Endodermal cell (in vitro differentiated cells): ENCODE results near the gene CDKN1A. TPM values are rescaled to one million over a fixed set of nuclear protein-coding genes. Genes with fewer than 3 reads are reported as not detected.
A peak's percentile ranks its signal among the peaks of the same experiment; 100 is the strongest.

Experiments
- DNase-seq: peaks from one replicate; pipeline ENCODE4 v3.0.0-alpha.2; 2017
- H3K27ac ChIP-seq: 2 replicates; pipeline ENCODE4 v1.5.1; 2013; ENCODE audit warnings: mild to moderate bottlenecking, low read depth, low read length, moderate library complexity
- H3K27me3 ChIP-seq: 2 replicates; pipeline ENCODE4 v1.6.1; 2013; ENCODE audit warnings: mild to moderate bottlenecking, low read length, moderate library complexity; ENCODE audit not compliant: insufficient read depth, control insufficient read depth, poor library complexity, severe bottlenecking
- H3K36me3 ChIP-seq: 2 replicates; pipeline ENCODE4 v1.7.0; 2013; ENCODE audit warnings: mild to moderate bottlenecking, low read length, moderate library complexity; ENCODE audit not compliant: control insufficient read depth, insufficient read depth
- H3K4me1 ChIP-seq: one replicate; pipeline ENCODE4 v1.7.0; 2013; ENCODE audit warnings: low read length; ENCODE audit not compliant: control insufficient read depth, insufficient read depth
- H3K4me3 ChIP-seq: 2 replicates; pipeline ENCODE4 v1.5.1; 2013; ENCODE audit warnings: mild to moderate bottlenecking, low read length, moderate library complexity
- H3K9ac ChIP-seq: 2 replicates; pipeline ENCODE4 v1.6.1; 2013; ENCODE audit warnings: mild to moderate bottlenecking, low read length, moderate library complexity; ENCODE audit not compliant: poor library complexity, severe bottlenecking; ENCODE audit errors: extremely low read depth
- H3K9me3 ChIP-seq: 2 replicates; pipeline ENCODE4 v1.6.1; 2013; ENCODE audit warnings: mild to moderate bottlenecking, low read length, moderate library complexity; ENCODE audit not compliant: control insufficient read depth
- H3K27ac Mint-ChIP-seq: 2 replicates; pipeline ENCODE4 v1.8.0; 2020; ENCODE audit warnings: mixed read lengths
- H3K27me3 Mint-ChIP-seq: 2 replicates; pipeline ENCODE4 v1.8.0; 2021; ENCODE audit warnings: mild to moderate bottlenecking, mixed read lengths; ENCODE audit not compliant: insufficient read depth
- H3K36me3 Mint-ChIP-seq: 2 replicates; pipeline ENCODE4 v1.8.0; 2020; ENCODE audit warnings: low read depth, mixed read lengths
- H3K4me1 Mint-ChIP-seq: 2 replicates; pipeline ENCODE4 v1.8.0; 2020; ENCODE audit warnings: mixed read lengths
- H3K4me3 Mint-ChIP-seq: 2 replicates; pipeline ENCODE4 v1.8.0; 2020; ENCODE audit warnings: mild to moderate bottlenecking, moderate library complexity, mixed read lengths
- H3K9me3 Mint-ChIP-seq: 2 replicates; pipeline ENCODE4 v1.8.0; 2020; ENCODE audit warnings: mild to moderate bottlenecking, mixed read lengths
- CTCF ChIP-seq: fragments of 200-600 bp; sonication (generic); conservative IDR thresholded peaks from 2 replicates; pipeline ENCODE4 v1.5.0; 2021; ENCODE audit warnings: antibody characterized with exemption, mild to moderate bottlenecking
- WGBS, 2 experiments: methylation state at CpG; one replicate each; pipeline versions ENCODE4 v1.1.5 to v1.1.7; 2013; ENCODE audit warnings: missing lambda C conversion rate in 2 of 2, mixed read lengths in 1 of 2; ENCODE audit not compliant: insufficient coverage in 1 of 2, insufficient read length in 1 of 2; 5-methylcytosine and 5-hydroxymethylcytosine counted together
- long read RNA-seq, 4 experiments: library from polyadenylated mRNA in 2 of 4; library from RNA in 1 of 4; library from capped mRNA in 1 of 4; stranded (forward) in 3 of 4; unstranded in 1 of 4; transcript quantifications; one replicate each; pipeline ENCODE4 v2.0.0, GENCODE V29; 2020 to 2021; ENCODE audit warnings: inconsistent platforms in 1 of 4
- polyA plus RNA-seq, 2 experiments: library from polyadenylated mRNA; stranded (reverse); fragments of 50-300 nt; gene quantifications; one replicate each; pipeline ENCODE4 v1.2.3, GENCODE V29; 2013
- total RNA-seq, 2 donors: library from RNA; stranded (reverse); fragmentation: NEBNext Ultra II Directional in 1 of 2; extraction: Animal tissue kit (Norgen Biotek cat#: 25700) in 1 of 2; gene quantifications; 2 replicates in 1 of 2; 3 replicates in 1 of 2; pipeline ENCODE4 v1.2.1, GENCODE V29; 2021

The CDKN1A gene
- total RNA-seq, result 1 to 10 TPM; 1.9 to 3.7 TPM
- polyA plus RNA-seq (2013, experiment 1 of 2), result 45.0 TPM
- 50.3 TPM for polyA plus RNA-seq (2013, experiment 2 of 2)
- long read RNA-seq, experiment 1, result 0 reads
- long read RNA-seq, experiment 2, partial matches to known transcripts, result 0 of 3 reads
- long read RNA-seq, experiment 2, other reads (novel, unspliced or antisense), result 1 of 3 reads
- long read RNA-seq, experiment 3, transcript CDKN1A-201 (3 exons, 2,180 nt), result major isoform, 12 of 14 reads
- long read RNA-seq, experiment 3, partial matches to known transcripts, result 0 of 14 reads
- long read RNA-seq, experiment 3, other reads (novel, unspliced or antisense), result 2 of 14 reads
- long read RNA-seq, experiment 4, partial matches to known transcripts, result 0 of 2 reads
- long read RNA-seq, experiment 4, other reads (novel, unspliced or antisense), result 0 of 2 reads

GRCh38 chr6:36678488-36679042, at the start of gene CDKN1A:
Gene CDKN1A (plus strand): TSS chr6:36678714. CDS start chr6:36684102, 5,388 bp downstream.
- H3K9ac ChIP-seq, result peak within 1 kb of the TSS; percentile 66

GRCh38 chr6:36629784-36630183, 48.7 kb upstream of the CDKN1A start:
- H3K4me3 ChIP-seq, result no peak overlapping the region
- H3K9ac ChIP-seq, result no peak overlapping the region
- H3K9me3 Mint-ChIP-seq, result no peaks in the 10 kb centered on the region
- H3K4me1 ChIP-seq, result no peaks in the 10 kb centered on the region
- 93 to 96% methylated on average over 9 to 11 of the region's 11 CpGs for WGBS, 2 experiments
- H3K9me3 ChIP-seq, result no peaks in the 10 kb centered on the region
- no peaks in the 10 kb centered on the region for H3K27me3 ChIP-seq
- no peak overlapping the region for H3K27ac ChIP-seq
- H3K4me3 Mint-ChIP-seq, result no peak overlapping the region
- H3K4me1 Mint-ChIP-seq, result no peaks in the 10 kb centered on the region
- no peak for TF ChIP-seq CTCF
- H3K36me3 Mint-ChIP-seq, result no peaks in the 10 kb centered on the region
- no peak overlapping the region for H3K27ac Mint-ChIP-seq
- no peak for DNase-seq
- H3K27me3 Mint-ChIP-seq, result peaks cover 13% of the 10 kb centered on the region
- H3K36me3 ChIP-seq, result no peaks in the 10 kb centered on the region

More at GRCh38 chr6:36678488-36679042, at the start of gene CDKN1A:
- Mint-ChIP-seq H3K4me1 (peaks cover 21% of the 10 kb centered on the region), H3K9me3 (no peaks in the 10 kb centered on the region), H3K27me3 (peaks cover 65% of the 10 kb centered on the region), H3K27ac (peak within 1 kb of the TSS; percentile 78), H3K36me3 (no peaks in the 10 kb centered on the region), H3K4me3 (peak within 1 kb of the TSS; percentile 67)
- Histone ChIP-seq H3K9me3 (no peaks in the 10 kb centered on the region), H3K27ac (peak within 1 kb of the TSS; percentile 57), H3K36me3 (no peaks in the 10 kb centered on the region), H3K4me1 (peaks cover 5% of the 10 kb centered on the region), H3K27me3 (peaks cover 39% of the 10 kb centered on the region), H3K4me3 (peak within 1 kb of the TSS; percentile 82)
- DNase-seq, result peak; percentile 96
- TF ChIP-seq CTCF, result no peak
- WGBS, 2 experiments, result 1% methylated on average over 19 to 63 of the region's 63 CpGs

- no peak overlapping the region for H3K27ac ChIP-seq
- WGBS, 2 experiments, result 81 to 90% methylated on average over 7 to 14 of the region's 14 CpGs
- no peak for DNase-seq
Observed at GRCh38 chr6:36631326-36632011, 47.0 kb upstream of the CDKN1A start.

More at GRCh38 chr6:36631326-36632011, 47.0 kb upstream of the CDKN1A start:
- Mint-ChIP-seq H3K4me3 (no peak overlapping the region), H3K27me3 (peaks cover 9% of the 10 kb centered on the region), H3K27ac (no peak overlapping the region), H3K36me3 (no peaks in the 10 kb centered on the region), H3K9me3 (no peaks in the 10 kb centered on the region), H3K4me1 (no peaks in the 10 kb centered on the region)
- Histone ChIP-seq H3K9ac (no peak overlapping the region), H3K9me3 (no peaks in the 10 kb centered on the region), H3K4me3 (no peak overlapping the region), H3K36me3 (no peaks in the 10 kb centered on the region), H3K4me1 (no peaks in the 10 kb centered on the region), H3K27me3 (no peaks in the 10 kb centered on the region)
- TF ChIP-seq CTCF, result no peak
